ENCODE data around the gene MARCHF6.

GRCh38 chr5:10365782-10366181 is 12.3 kb downstream of the MARCHF6 start:
- TF ChIP-seq CTCF (IDR thresholded peaks at IDR 0.05 in 8 of 11, conservative IDR thresholded peaks at IDR 0.05 in 3 of 11) (no peak), POLR2A (IDR thresholded peaks at IDR 0.05) (no peak)
